HG03280 (cell line): ENCODE data around the gene MLXIP.

Experiments
- ATAC-seq: cut with Tn5 transposase; IDR thresholded peaks from one replicate; pipeline ENCODE4 v1.9.1; 2021; ENCODE audit warnings: mild to moderate bottlenecking, moderate library complexity; ENCODE audit not compliant: unreplicated experiment

MLXIP gene

DNA sequence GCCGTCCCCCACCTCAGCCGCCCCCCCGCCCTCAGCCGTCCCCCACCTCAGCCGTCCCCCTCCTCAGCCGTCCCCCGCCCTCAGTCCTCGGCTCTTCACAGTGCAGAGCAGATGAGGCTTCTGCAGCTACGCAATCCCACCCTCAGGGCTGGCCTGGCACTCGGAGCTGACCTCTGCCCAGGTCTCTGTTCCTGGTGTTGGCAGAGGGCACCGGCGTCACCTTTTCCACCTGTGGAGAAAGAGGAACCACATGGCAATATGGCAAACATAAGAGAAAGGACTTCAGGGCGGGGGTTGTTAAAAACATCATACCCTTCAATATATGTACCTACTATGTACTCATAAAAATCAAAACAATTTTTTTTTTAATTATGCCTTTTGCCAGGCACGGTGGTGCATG, 45.8 kb downstream of the MLXIP start:
- no peak for ATAC-seq

DNA sequence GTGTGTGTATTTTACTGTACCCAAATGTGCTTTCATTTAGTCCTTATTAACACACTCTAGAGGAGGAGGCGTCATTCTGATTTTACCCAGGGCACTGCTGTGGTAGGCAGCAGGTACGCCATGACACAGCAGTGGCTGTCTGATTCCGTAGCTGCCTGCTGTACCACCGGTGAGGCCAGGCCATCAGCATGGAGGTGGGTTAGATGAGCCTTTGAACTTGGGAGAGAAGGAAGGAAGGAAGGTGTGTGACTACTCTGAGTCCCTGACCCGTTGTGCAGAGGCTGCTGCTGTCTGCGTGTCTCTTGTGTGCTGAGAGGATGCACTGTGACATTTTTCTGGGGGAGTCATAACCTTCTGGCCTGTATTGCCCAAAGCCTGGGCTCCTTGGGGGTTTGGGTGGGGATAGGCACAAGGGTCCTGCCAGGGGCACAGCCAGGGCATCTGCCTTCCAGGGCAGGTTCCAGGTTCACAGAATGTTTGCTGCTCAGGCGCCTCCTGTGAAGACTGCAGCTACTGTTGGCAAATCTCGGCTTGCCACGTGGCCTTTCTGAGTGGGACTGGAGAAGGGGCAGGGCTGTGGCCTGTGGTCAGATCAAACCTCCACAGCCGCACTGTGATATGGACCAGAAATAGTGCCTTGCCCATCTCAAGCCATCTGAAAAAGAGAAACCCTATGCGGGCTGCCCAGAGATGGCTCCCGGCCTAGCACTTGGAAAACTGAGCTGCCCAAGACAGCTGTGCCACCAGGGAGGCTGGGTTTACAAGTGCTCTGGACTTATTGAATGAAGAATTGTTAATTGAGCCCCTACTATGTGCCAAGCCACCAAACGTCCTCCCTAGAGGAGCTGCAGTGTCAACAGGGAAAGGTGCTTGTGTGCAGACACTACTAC, 47.1 kb downstream of the MLXIP start:
- ATAC-seq, result no peak

DNA sequence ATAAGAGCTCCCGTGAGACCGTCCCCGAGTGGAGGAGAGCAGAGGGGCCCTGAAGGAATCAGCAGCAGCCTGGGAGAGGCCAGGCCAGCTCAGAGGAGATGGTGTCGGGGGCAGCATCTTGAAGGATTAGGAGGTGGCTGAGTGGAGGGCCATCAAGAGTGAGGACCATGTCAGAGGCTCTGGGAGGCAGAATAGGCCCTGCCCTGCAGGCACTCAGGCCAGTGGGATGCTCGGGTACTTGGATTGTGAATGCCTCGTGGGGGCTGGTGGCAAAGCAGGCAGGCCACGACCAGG, 47.7 kb downstream of the MLXIP start:
- ATAC-seq, result no peak

DNA sequence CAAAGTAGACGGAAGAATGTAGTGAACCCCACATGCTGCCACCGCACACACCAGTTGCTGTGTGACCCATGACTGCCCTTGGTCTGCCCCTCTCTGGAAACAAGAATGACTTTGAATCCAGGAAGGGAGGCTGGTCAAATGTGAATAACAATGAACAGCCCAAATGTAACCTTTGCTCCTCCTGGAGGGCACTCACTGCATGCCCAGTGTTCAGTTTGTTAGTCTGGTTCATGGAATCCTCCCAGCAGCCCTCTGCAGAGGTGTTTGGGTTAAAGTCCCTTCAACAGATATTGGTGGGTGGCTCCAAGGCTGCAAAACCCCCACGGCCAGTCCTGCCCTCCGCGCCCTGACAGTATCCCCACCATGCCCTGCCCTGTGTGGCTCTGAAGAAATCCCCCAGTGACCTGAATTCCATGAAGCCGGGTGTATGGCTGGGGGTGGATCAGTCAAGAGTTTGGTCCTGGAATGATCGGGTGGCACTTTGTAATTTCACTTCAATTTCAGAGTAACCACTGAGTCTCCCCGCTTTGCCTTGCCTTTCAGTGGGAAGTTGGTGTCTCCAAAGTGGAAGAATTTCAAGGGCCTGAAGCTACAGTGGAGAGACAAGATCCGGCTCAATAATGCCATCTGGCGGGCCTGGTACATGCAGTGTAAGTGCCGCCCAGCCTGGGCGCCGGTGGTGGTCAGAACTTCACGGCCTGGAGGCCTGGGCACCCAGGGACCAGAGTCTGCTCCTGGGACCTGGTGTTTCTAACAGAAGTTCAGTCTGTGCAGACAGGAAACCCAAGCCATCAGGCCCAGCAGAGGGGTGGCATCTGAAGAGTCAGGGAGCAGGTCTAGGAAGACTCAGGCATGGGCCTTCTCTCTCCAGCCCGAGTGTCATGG, 48.4 kb downstream of the MLXIP start:
- no peak for ATAC-seq

DNA sequence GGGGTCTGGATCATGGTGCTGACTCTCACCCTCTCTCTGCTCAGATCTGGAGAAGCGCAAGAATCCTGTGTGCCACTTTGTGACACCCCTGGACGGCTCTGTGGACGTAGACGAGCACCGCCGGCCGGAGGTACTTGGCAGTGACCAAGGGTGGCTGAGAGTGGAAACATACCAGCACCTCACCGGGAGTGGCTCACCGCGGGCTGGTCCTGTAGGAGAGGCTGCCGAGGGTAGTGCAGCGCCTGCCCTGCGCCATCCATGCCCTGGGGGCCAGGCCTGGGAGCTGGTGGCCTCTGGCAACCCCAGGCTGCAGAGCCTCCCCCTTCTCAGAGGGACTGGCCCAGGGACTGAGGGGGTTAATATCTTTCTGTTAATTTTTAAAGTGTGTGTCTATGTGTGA, 49.3 kb downstream of the MLXIP start:
- ATAC-seq, result no peak

DNA sequence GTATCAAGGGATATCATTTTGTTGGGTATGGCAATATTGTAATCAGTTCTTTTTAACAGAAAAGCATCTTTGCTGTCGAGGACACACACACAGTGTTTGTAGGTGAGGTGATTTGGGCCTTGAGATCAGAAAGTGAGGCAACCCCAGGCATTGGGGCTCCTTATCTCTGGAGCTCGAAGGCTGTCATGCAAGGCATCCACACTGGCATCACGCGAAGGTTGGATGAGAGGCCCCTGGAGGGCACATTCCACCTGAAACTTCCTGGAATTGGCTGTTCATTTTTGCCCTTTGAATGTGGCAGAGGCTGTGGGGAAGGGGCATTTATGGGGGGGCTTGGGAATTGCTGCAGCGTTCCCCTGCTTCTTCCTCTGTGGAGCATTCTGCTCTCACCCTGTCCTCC, 49.9 kb downstream of the MLXIP start:
- ATAC-seq, result no peak

DNA sequence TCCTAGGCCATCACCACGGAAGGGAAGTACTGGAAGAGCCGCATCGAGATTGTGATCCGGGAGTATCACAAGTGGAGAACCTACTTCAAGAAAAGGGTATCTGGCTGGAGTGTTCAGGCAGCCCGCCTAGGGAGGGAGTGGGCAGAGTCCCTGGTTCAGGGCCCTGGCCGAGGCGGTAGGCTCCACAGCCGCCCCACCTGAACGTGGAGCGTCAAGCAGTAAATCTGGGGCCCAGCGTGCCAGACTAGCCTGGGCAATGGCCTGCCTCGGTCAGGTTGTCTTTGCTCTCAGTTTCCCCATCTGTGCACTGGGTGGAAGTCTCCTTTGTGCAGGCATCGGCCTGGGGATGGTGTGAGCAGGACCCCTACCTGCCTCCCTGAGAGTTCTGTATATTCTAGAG, 50.6 kb downstream of the MLXIP start:
- ATAC-seq, result no peak

DNA sequence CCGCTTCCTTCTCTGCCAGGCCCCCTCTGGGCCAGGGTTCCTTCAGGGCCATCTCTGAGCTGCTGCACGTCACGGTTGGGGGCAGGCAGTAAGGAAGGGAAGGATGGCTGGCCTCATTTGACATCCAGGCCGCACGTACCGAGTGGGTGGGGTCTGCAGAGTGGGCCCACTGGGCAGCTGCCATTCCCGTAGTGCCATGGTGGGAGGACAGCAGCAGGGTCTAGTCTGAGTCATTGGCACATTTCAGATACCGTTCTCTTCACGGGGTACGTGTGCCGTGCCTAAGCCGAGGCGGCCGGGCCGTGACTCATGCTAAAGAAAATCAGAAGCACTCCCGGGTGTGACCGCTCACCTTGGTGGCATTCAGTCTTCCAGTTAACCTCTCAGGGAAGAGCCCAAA, 51.6 kb downstream of the MLXIP start:
- ATAC-seq, result no peak

DNA sequence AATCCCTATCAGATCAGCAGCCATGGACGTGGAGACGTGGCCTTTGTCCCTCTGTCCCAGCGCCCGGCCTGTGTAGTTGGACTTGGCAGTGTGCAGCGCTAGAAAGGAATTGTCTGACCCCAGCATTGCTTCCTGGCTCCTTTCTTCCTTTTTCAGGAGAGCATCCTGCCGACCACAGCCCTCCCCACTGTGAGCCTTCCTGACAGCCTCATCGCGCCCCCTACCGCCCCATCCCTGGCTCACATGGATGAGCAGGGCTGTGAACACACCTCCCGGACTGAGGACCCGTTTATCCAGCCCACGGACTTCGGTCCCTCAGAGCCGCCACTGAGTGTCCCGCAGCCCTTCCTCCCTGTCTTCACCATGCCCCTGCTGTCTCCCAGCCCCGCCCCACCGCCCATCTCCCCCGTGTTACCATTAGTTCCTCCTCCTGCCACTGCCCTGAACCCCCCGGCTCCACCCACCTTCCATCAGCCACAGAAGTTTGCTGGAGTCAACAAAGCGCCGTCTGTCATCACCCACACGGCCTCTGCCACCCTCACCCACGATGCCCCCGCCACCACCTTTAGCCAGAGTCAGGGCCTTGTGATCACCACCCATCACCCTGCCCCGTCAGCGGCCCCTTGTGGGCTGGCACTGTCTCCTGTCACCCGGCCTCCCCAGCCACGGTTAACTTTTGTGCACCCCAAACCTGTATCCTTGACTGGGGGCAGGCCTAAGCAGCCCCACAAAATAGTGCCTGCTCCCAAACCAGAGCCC, 54.8 kb downstream of the MLXIP start:
- no peak for ATAC-seq

DNA sequence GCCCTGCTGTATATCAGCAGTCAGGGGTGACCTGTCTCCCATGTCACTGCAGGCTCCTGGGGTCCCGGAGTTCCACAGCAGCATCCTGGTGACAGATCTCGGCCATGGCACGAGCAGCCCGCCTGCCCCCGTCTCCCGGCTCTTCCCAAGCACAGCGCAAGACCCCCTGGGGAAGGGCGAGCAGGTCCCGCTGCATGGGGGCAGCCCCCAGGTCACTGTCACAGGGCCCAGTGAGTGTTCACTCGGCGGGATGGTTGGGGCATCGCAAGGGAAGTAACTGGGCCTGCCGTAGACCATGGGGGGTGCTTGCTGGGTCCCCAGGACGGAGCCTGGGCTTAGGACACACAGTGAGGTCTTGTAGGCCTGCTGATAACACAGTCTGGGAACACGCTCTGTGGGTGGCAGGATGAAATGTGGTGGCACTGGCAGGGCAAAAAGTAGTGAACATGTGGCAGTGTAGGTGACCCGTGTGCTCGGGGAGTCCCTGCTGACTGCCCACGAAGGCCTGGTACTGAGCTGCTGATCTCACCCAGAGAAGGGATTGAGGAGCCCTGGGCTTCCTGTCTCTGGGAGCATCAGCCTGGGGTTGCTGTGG, 57.0 kb downstream of the MLXIP start:
- no peak for ATAC-seq

DNA sequence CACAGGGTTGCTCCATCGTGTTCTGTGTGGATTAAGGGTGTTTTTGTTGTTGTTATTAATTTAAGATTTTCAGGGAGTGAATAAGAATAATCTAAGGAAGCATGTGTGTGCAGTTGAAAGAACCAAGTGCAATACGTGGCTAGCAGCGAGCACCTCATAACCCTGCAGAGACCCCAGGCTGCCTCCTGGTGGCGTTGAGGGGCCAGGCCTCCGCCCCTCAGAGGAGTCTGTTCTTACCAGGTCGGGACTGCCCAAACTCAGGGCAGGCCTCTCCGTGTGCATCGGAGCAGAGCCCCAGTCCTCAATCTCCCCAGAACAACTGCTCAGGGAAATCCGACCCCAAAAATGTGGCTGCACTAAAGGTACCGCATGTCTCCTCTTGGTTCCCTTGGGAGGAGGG, 58.7 kb downstream of the MLXIP start:
- ATAC-seq, result no peak

DNA sequence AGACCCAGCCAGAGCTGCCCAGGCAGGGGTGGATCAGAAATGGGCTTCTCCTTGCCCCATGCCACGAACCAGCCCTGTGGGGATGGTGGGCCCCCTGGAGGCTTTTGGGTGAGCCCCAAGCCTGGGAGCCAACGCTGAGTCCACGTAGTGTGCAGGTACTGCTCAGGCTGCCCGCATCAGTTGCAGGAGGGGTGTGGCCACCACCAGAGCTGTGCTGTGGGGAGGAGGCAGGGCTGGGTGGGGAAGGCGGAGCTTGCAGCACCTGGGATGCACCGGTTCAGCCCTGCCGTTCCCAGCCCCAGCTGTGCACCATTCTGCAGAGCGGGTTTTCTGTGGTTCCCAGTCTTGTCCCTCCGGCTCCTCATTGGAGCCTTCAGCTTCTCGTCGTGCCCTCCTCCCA, 59.1 kb downstream of the MLXIP start:
- ATAC-seq, result no peak

DNA sequence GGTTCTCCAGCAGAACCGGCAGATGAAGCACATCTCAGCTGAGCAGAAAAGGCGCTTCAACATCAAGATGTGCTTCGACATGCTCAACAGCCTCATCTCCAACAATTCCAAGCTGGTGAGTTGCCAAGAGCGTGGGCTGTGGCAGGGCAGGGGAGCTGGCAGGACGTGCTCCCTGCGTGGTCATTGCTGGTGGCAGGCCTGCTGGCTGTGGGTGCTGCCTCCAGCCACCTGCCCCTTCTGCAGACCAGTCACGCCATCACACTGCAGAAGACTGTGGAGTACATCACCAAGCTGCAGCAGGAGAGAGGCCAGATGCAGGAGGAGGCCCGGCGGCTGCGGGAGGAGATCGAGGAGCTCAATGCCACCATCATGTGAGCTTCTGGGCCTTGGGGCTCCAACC, 59.6 kb downstream of the MLXIP start:
- no peak for ATAC-seq

DNA sequence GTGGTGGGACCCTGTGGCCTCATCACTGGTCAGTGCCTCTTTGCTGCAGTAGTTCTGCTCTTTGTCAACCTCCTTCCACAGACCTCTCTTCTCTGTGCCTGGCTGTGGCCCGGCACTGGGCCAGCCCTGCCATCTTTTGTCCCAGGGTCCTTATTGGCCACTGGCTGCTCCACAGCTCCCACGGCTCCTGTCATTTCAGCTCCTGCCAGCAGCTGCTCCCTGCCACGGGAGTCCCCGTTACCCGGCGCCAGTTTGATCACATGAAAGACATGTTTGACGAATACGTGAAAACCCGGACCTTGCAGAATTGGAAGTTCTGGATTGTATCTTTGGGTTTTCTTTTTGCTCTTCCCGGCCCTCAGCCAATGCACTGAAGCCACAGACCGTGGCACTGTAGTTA, 60.1 kb downstream of the MLXIP start:
- no peak for ATAC-seq

DNA sequence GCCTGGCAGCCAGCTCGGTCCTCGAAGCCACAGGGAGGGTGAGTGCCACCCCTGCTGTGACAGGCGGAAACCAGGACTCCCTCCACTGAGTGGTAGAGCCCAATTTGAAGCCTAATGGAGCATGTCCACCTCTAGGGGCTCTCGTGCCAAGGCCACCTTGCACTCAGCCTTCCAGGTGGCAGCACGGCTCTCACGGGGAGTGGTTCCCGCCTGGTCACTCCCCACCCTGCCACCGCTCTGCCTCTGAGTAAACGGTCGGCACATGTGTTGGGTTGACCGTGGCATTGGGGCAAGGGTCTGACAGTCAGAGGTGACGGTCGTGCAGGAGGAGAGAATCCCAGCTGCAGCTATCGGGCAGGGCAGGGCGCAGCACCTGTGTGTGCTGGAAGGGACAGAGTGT, 60.7 kb downstream of the MLXIP start:
- no peak for ATAC-seq

DNA sequence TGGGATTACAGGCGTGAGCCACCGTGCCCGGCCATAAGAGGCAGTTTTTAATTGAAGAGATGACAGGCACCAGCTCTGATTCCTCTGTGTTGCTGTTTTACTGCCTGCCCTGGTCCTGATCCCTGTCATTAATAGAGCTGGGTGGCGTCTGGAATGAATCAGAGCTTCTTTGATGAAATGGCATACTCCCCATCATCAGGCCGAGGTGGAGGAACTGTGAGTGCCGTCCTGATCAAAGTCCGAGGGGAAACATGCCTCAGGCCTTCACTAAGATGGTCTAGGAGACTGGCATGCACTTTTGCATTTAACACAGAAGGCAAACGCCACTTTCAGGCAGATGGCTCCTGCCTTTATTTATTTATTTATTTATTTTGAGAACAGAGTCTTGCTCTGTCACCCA, 61.4 kb downstream of the MLXIP start:
- no peak for ATAC-seq

DNA sequence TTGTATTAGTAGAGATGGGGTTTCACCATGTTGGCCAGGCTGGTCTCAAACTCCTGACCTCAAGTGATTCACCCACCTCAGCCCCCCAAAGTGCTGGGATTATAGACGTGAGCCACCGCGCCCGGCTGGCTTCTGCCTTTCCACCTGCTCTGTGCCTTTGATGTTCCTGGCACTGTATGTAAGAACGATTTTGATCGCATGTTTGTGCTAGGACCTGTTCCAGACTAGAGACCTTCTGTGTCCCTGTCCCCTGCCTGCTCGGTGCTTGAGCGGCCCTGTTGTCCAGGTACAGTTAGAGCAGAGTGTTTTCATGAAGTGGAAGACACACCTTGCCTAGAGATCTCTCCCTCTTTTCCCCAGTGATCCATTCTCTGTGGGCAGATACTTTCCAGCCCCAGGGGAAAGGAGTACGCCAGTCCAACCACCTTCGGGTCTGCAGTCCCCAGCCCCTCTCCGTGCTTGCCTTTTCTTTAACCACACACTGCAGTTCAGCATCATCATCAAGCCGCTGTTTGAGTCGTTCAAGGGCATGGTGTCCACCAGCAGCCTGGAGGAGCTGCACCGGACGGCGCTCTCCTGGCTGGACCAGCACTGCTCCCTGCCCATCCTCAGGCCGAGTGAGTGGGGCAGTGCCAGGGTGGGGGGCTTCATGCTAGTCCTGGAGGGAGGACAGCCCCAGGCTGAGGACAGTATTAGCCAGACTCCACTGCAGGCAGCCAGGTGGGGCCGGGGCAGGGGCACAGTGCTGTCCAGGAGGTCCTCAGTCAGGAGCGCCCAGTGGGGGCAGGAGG, 62.1 kb downstream of the MLXIP start:
- ATAC-seq, result no peak

DNA sequence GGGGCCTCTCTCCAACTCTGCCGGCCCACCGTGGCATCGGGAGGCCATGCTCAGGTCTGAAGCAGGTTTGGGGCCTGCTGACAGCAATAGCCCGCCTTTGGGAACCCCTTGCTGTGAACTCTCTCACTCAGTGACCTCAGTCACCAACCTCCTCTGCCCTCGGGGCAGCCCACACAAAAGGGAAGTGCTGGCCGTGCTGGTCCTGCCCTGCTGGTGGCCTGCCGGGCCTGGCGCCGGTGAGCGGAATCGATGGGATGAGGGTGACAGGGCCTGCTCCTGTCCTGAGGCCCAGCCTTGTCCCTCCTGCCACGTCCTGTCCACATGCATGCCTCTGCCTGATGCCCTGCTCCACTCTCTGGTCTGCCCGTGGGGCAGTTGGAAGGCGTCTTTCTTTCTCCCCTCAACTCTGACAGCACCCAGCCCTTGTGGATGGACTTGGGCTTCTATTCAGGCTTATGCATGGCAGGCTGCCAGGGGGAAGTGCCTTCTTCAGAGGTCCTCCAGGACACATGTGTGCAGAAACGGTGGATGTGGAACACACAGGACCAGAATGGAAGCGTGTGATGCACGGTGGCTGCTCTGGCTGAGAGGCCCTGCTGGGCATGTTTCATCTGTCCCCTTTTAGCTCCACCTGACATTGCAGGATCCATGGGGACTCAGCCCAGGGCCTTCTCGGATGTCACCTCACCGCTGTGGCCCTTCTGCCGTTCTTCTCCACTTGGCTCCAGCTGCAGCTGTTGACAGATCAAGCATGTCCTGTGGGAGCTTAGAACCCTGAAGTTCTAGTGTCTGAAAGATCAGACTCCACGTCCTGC, 63.6 kb downstream of the MLXIP start:
- no peak for ATAC-seq

DNA sequence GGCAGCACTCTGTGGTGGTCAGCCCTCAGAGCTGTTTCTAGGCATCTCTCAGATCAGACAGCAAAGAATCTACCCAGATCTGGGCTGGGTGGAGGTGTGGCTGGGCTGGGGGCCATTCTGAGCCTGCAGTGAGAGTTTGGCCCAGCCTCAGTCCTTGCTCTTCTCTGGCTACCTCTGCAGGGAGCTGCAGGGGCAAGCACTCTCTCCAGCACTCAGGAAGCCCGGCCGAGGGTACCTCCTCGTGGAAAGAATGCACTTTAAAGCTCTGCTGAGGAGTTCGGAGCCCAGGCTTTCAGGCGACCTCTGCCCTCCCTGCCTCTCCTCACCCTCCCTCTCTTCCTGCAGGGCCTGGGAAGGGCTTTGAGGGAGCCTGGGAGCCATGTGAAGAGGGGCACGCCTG, 64.3 kb downstream of the MLXIP start:
- no peak for ATAC-seq

DNA sequence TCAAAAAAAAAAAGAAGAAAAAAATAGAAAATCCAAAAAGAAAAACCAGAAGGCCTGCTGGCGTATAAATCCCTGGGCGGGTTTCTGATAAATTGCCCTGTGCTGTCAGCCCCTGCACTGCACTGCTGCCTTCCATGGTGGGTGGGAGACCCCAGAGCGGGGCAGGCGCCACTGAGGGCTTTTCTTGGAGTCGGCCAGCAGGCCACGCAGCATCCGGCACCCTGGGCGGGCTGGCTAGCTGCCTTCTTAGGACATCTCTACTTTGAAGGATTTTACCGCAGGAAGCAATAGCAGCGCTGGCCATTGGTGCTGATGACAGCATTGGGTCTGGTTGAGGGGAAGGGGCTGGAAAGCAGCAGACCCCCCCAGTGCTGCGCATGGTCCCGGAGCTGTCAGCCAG, 66.3 kb downstream of the MLXIP start:
- ATAC-seq, result no peak
